ENCODE results near the gene TRIM13. TPM values are rescaled to one million over a fixed set of nuclear protein-coding genes. Genes with fewer than 3 reads are reported as not detected.
A peak's percentile ranks its signal among the peaks of the same experiment; 100 is the strongest.

TRIM13 gene
- total and polyA plus RNA-seq, 2 donors (not counting 1 experiment from before 2014, with no cell fraction given): 21.1 to 24.4 TPM

DNA sequence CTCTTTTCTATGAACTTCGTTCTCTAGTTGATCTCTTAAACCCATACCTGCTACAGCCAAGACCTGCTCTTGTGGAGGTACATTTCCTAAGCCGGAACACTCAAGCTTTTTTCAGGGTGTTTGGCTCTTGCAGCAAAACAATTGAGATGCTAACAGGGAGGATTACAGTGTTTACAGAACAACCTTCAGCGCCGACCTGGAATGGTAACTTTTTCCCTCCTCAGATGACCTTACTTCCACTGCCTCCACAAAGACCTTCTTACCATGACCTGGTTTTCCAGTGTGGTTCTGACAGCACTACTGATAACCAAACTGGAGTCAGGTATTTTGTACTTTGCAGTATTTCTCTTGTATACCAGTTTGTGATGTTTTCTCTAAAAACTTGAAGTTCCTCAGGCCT lies 18.9 kb downstream of the TRIM13 start:
- H3K4me1 ChIP-seq (ENCODE audit: control insufficient read depth, extremely low read depth, insufficient read depth, low read length): no peaks in the 10 kb centered on the region
- TF ChIP-seq EZH2 (IDR thresholded peaks at IDR 0.05; ENCODE audit: low read length, missing control alignments) (no peak), CTCF (conservative IDR thresholded peaks at IDR 0.05 in 1 of 2, IDR thresholded peaks at IDR 0.05 in 1 of 2; ENCODE audit: low read depth in 1 of 2, low read length in 2 of 2) (no peak)
- no peaks in the 10 kb centered on the region for H3K27me3 ChIP-seq (ENCODE audit: control insufficient read depth, insufficient read depth, low read length)
- no peaks in the 10 kb centered on the region for H3K9me3 ChIP-seq (ENCODE audit: control insufficient read depth, insufficient read depth, low read depth, low read length)
- peaks cover 1% of the 10 kb centered on the region for H3K36me3 ChIP-seq (ENCODE audit: control insufficient read depth, insufficient read depth, low read length)
- no peak for DNase-seq (ENCODE audit: low read depth in 2 of 2)
- H3K9ac ChIP-seq (ENCODE audit: insufficient read depth, low read length): no peak overlapping the region
- H2AFZ ChIP-seq (ENCODE audit: low read length): no peak overlapping the region
- H3K27ac ChIP-seq (ENCODE audit: insufficient read depth, low read length): peak overlapping the region; percentile 11
- H3K79me2 ChIP-seq (ENCODE audit: control insufficient read depth, insufficient read depth, low read length): peaks cover 9% of the 10 kb centered on the region
- H3K4me3 ChIP-seq (replicated peaks in 1 of 4; ENCODE audit: control extremely low read depth in 1 of 4, insufficient read depth in 1 of 4, low read depth in 3 of 4, low read length in 4 of 4): no peak overlapping the region
- H3K4me2 ChIP-seq (ENCODE audit: extremely low read depth, insufficient read depth, low read length): no peak overlapping the region
- H4K20me1 ChIP-seq (ENCODE audit: control insufficient read depth, extremely low read depth, insufficient read depth, low read length): no peaks in the 10 kb centered on the region

GRCh38 chr13:50016444-50016843 lies 19.6 kb downstream of the TRIM13 start:
- H3K9ac ChIP-seq (ENCODE audit: insufficient read depth, low read length): no peak overlapping the region
- H3K4me1 ChIP-seq (ENCODE audit: control insufficient read depth, extremely low read depth, insufficient read depth, low read length): no peaks in the 10 kb centered on the region
- DNase-seq (ENCODE audit: low read depth in 2 of 2): peak; percentile 70 to 78
- no peaks in the 10 kb centered on the region for H3K27me3 ChIP-seq (ENCODE audit: control insufficient read depth, insufficient read depth, low read length)
- H3K4me2 ChIP-seq (ENCODE audit: extremely low read depth, insufficient read depth, low read length): no peak overlapping the region
- no peak overlapping the region for H3K4me3 ChIP-seq (replicated peaks in 1 of 4; ENCODE audit: control extremely low read depth in 1 of 4, insufficient read depth in 1 of 4, low read depth in 3 of 4, low read length in 4 of 4)
- peaks cover 1% of the 10 kb centered on the region for H3K36me3 ChIP-seq (ENCODE audit: control insufficient read depth, insufficient read depth, low read length)
- H4K20me1 ChIP-seq (ENCODE audit: control insufficient read depth, extremely low read depth, insufficient read depth, low read length): no peaks in the 10 kb centered on the region
- no peak overlapping the region for H3K27ac ChIP-seq (ENCODE audit: insufficient read depth, low read length)
- peaks cover 7% of the 10 kb centered on the region for H3K79me2 ChIP-seq (ENCODE audit: control insufficient read depth, insufficient read depth, low read length)
- TF ChIP-seq EZH2 (IDR thresholded peaks at IDR 0.05; ENCODE audit: low read length, missing control alignments) (no peak), CTCF (conservative IDR thresholded peaks at IDR 0.05 in 1 of 2, IDR thresholded peaks at IDR 0.05 in 1 of 2; ENCODE audit: low read depth in 1 of 2, low read length in 2 of 2) (no peak)
- H3K9me3 ChIP-seq (ENCODE audit: control insufficient read depth, insufficient read depth, low read depth, low read length): no peaks in the 10 kb centered on the region
- H2AFZ ChIP-seq (ENCODE audit: low read length): no peak overlapping the region

- no peaks in the 10 kb centered on the region for H3K9me3 ChIP-seq (ENCODE audit: control insufficient read depth, insufficient read depth, low read depth, low read length)
- no peak for DNase-seq (ENCODE audit: low read depth in 2 of 2)
- peaks cover 5% of the 10 kb centered on the region for H3K36me3 ChIP-seq (ENCODE audit: control insufficient read depth, insufficient read depth, low read length)
- no peak overlapping the region for H3K9ac ChIP-seq (ENCODE audit: insufficient read depth, low read length)
- no peaks in the 10 kb centered on the region for H3K4me1 ChIP-seq (ENCODE audit: control insufficient read depth, extremely low read depth, insufficient read depth, low read length)
- TF ChIP-seq EZH2 (IDR thresholded peaks at IDR 0.05; ENCODE audit: low read length, missing control alignments): no peak
- TF ChIP-seq CTCF (conservative IDR thresholded peaks at IDR 0.05 in 1 of 2, IDR thresholded peaks at IDR 0.05 in 1 of 2; ENCODE audit: low read depth in 1 of 2, low read length in 2 of 2): no peak
- H2AFZ ChIP-seq (ENCODE audit: low read length): no peak overlapping the region
- peaks cover under 1% of the 10 kb centered on the region for H3K79me2 ChIP-seq (ENCODE audit: control insufficient read depth, insufficient read depth, low read length)
- H3K4me3 ChIP-seq (replicated peaks in 1 of 4; ENCODE audit: control extremely low read depth in 1 of 4, insufficient read depth in 1 of 4, low read depth in 3 of 4, low read length in 4 of 4): no peak overlapping the region
- H3K27ac ChIP-seq (ENCODE audit: insufficient read depth, low read length): no peak overlapping the region
- H3K27me3 ChIP-seq (ENCODE audit: control insufficient read depth, insufficient read depth, low read length): no peaks in the 10 kb centered on the region
- H4K20me1 ChIP-seq (ENCODE audit: control insufficient read depth, extremely low read depth, insufficient read depth, low read length): no peaks in the 10 kb centered on the region
- no peak overlapping the region for H3K4me2 ChIP-seq (ENCODE audit: extremely low read depth, insufficient read depth, low read length)
Observed at GRCh38 chr13:50017819-50018218, 21.0 kb downstream of the TRIM13 start.

Data from fibroblast of lung (primary cell).